ENCODE measurements around the gene ZNF532.

GRCh38 chr18:59033359-59033758 is 168.7 kb downstream of the ZNF532 start:
- TF ChIP-seq CTCF (IDR thresholded peaks at IDR 0.05), result no peak
- TF ChIP-seq POLR2A (IDR thresholded peaks at IDR 0.05), result no peak
